PC-9 (cell line): ENCODE data around the gene ARHGEF28. TPM values are rescaled to one million over a fixed set of nuclear protein-coding genes. Genes with fewer than 3 reads are reported as not detected.
A peak's percentile ranks its signal among the peaks of the same experiment; 100 is the strongest.

ENCODE experiments used
- BruUV-seq: library from RNA; stranded (reverse); fragments of 400-500 nt; replicated peaks from 2 replicates; lab custom pipeline; 2021; lab: Mats Ljungman, UMichigan
- CTCF ChIA-PET: fragments of 300-600 bp; sonication (Branson Sonifier 250); formaldehyde crosslinking; loops from one replicate; lab custom pipeline; 2022; ENCODE audit warnings: antibody characterized with exemption; lab: Charles Lee
- POLR2A ChIA-PET: fragments of 300-600 bp; sonication (Branson Sonifier 250); formaldehyde crosslinking; loops from one replicate; lab custom pipeline; 2022; ENCODE audit warnings: antibody characterized with exemption; ENCODE audit not compliant: unreplicated experiment; lab: Charles Lee
- DNase-seq, 2 experiments: peaks; one replicate each; pipeline versions ENCODE4 v3.0.0 to v3.0.0-alpha.2; 2015 to 2022; ENCODE audit warnings: mixed read lengths in 1 of 2
- H2AFZ ChIP-seq: fragments of 200-600 bp; sonication (generic); 2 replicates; pipeline ENCODE4 v1.8.1; 2017; ENCODE audit warnings: antibody characterized with exemption
- H3F3A ChIP-seq: fragments of 200-600 bp; sonication (generic); 2 replicates; pipeline ENCODE4 v1.8.1; 2017; ENCODE audit warnings: antibody characterized with exemption, mild to moderate bottlenecking, low read depth; ENCODE audit not compliant: insufficient read depth
- H3K27ac ChIP-seq: fragments of 200-600 bp; sonication (generic); 2 replicates; pipeline ENCODE4 v1.6.1; 2016; ENCODE audit warnings: mixed run types
- H3K27me3 ChIP-seq: fragments of 200-600 bp; sonication (generic); 2 replicates; pipeline ENCODE4 v1.6.1; 2016; ENCODE audit warnings: low read depth, mixed run types; ENCODE audit not compliant: insufficient read depth
- H3K36me3 ChIP-seq: fragments of 200-600 bp; sonication (generic); 2 replicates; pipeline ENCODE4 v1.6.1; 2016; ENCODE audit warnings: low read depth, mixed run types
- H3K4me1 ChIP-seq: fragments of 200-600 bp; sonication (generic); replicated peaks from 2 replicates; pipeline ENCODE4 v1.6.1; 2016; ENCODE audit warnings: mixed run types; ENCODE audit not compliant: insufficient read depth
- H3K4me2 ChIP-seq: fragments of 200-600 bp; sonication (generic); 2 replicates; pipeline ENCODE4 v1.6.1; 2017; ENCODE audit warnings: mixed run types
- H3K4me3 ChIP-seq: fragments of 200-600 bp; sonication (generic); 2 replicates; pipeline ENCODE4 v1.6.1; 2016; ENCODE audit warnings: mixed run types
- H3K79me2 ChIP-seq: fragments of 200-600 bp; sonication (generic); 2 replicates; pipeline ENCODE4 v1.6.1; 2017; ENCODE audit warnings: low read depth, mixed run types
- H3K9me2 ChIP-seq: fragments of 200-600 bp; sonication (generic); 2 replicates; pipeline ENCODE4 v1.8.1; 2017; ENCODE audit warnings: mild to moderate bottlenecking; ENCODE audit not compliant: insufficient read depth
- H3K9me3 ChIP-seq: fragments of 200-600 bp; sonication (generic); 2 replicates; pipeline ENCODE4 v1.8.1; 2016; ENCODE audit warnings: low read depth; ENCODE audit not compliant: insufficient read depth
- H4K20me1 ChIP-seq: fragments of 200-600 bp; sonication (generic); 2 replicates; pipeline ENCODE4 v1.8.1; 2017; ENCODE audit not compliant: insufficient read depth
- EZH2 ChIP-seq: fragments of 200-600 bp; sonication (generic); IDR thresholded peaks from 2 replicates; pipeline ENCODE4 v1.8.0; 2017; ENCODE audit warnings: antibody characterized with exemption, low read depth
- intact Hi-C: fragments of 100-400 bp; cut with micrococcal nuclease; formaldehyde crosslinking; loops from one replicate; pipeline ENCODE4 v1.10.0; 2022; ENCODE audit not compliant: unreplicated experiment
- total RNA-seq: library from RNA; stranded (reverse); gene quantifications from 2 replicates; pipeline ENCODE4 v1.2.3, GENCODE V29; 2021
- TF ChIP-seq, protein P1 (sequence below): fragments of 200-600 bp; sonication (generic); conservative IDR thresholded peaks from 2 replicates; pipeline ENCODE4 v1.6.1; 2017; ENCODE audit warnings: mixed run types, antibody characterized with exemption, mild to moderate bottlenecking, moderate library complexity

Gene ARHGEF28
- total RNA-seq, 1 experiment from 2014 or later: 77.5 TPM

GRCh38 chr5:73821003-73821402 is 195.0 kb downstream of the ARHGEF28 start:
- ChIA-PET POLR2A (no interaction called here), CTCF (interaction anchor here (0.7 kb wide), 1 partner anchor 28 kb away, joined by 3 read pairs; no protein-coding TSS in a partner anchor)
- peaks cover 44% of the 10 kb centered on the region for H3F3A ChIP-seq
- peaks cover 10% of the 10 kb centered on the region; the same call in 1 of the 2 replicates for H3K36me3 ChIP-seq
- peak overlapping the region; percentile 55 for H3K4me2 ChIP-seq
- no peaks in the 10 kb centered on the region for H3K27me3 ChIP-seq
- H3K9me2 ChIP-seq: no peaks in the 10 kb centered on the region
- 0 out of 2 replicates have a peak, but pooled peaks cover 10% of the 10 kb centered on the region for H3K79me2 ChIP-seq
- H3K4me3 ChIP-seq: no peak overlapping the region
- H4K20me1 ChIP-seq: no peaks in the 10 kb centered on the region
- BruUV-seq: no TSS peak
- peaks cover 92% of the 10 kb centered on the region for H3K4me1 ChIP-seq
- no peak overlapping the region for H2AFZ ChIP-seq
- H3K27ac ChIP-seq: no peak overlapping the region; the same call in 1 of the 2 replicates
- H3K9me3 ChIP-seq: no peaks in the 10 kb centered on the region
- DNase-seq: no peak
- no peak for TF ChIP-seq EZH2
- TF ChIP-seq, protein P1, sequence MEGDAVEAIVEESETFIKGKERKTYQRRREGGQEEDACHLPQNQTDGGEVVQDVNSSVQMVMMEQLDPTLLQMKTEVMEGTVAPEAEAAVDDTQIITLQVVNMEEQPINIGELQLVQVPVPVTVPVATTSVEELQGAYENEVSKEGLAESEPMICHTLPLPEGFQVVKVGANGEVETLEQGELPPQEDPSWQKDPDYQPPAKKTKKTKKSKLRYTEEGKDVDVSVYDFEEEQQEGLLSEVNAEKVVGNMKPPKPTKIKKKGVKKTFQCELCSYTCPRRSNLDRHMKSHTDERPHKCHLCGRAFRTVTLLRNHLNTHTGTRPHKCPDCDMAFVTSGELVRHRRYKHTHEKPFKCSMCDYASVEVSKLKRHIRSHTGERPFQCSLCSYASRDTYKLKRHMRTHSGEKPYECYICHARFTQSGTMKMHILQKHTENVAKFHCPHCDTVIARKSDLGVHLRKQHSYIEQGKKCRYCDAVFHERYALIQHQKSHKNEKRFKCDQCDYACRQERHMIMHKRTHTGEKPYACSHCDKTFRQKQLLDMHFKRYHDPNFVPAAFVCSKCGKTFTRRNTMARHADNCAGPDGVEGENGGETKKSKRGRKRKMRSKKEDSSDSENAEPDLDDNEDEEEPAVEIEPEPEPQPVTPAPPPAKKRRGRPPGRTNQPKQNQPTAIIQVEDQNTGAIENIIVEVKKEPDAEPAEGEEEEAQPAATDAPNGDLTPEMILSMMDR: no peak
- intact Hi-C loops: no loop called here

DNA sequence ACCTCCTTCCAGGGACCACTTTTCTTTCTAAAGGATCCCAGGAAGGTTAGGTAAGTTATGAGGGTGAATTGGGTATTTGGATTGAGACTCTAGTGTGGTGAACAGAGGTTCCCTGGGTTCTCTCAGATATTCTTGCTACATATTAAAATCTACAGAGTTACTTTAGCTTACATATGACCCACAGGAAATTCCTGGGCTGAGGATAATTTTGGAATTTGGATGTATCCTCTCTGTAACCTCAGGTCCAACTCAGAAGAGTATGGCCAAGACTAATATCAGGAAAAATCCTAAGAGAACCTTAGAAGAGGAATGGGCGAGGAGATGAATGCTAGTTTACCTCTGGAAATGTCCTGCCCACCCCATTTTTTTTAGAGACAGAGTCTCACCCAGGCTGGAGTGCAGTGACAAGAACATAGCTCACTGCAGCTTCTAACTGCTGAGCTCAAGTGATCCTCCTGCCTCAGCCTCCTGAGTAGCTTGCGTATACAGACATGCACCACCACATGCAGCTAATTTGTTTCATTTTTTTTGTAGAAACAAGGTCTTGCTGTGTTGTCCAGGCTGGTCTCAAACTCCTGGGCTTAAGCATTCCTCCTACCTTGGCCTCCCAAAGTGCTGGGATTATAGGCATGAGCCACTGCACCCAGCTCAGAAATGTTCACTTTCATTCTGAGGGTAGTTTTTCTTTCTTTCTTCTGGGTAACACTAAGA is 196.4 kb downstream of the ARHGEF28 start:
- ChIA-PET POLR2A (interaction anchor here (0.6 kb wide), 2 partner anchors 281 to 1188 kb away, joined by 4 to 5 read pairs; no protein-coding TSS in a partner anchor), CTCF (interaction anchor here (0.7 kb wide), 1 partner anchor 816 kb away, joined by 3 read pairs; no protein-coding TSS in a partner anchor)

GRCh38 chr5:73822989-73823339 is 197.0 kb downstream of the ARHGEF28 start:
- peak; percentile 18 to 82 for DNase-seq
- POLR2A ChIA-PET: interaction anchor here (0.6 kb wide), 2 partner anchors 281 to 1188 kb away, joined by 4 to 5 read pairs; no protein-coding TSS in a partner anchor
- Histone ChIP-seq H3K36me3 (peaks cover 13% of the 10 kb centered on the region), H3F3A (peaks cover 52% of the 10 kb centered on the region), H4K20me1 (no peaks in the 10 kb centered on the region), H3K27me3 (no peaks in the 10 kb centered on the region), H2AFZ (no peak overlapping the region), H3K9me3 (no peaks in the 10 kb centered on the region), H3K79me2 (0 out of 2 replicates have a peak, but pooled peaks cover 10% of the 10 kb centered on the region), H3K27ac (peak overlapping the region; percentile 64), H3K4me2 (peak overlapping the region; percentile 51), H3K4me1 (peaks cover 93% of the 10 kb centered on the region), H3K4me3 (no peak overlapping the region; the same call in 1 of the 2 replicates), H3K9me2 (no peaks in the 10 kb centered on the region)
- BruUV-seq: no TSS peak
- CTCF ChIA-PET: no interaction called here
- intact Hi-C loops: no loop called here
- no peak for TF ChIP-seq EZH2
- TF ChIP-seq, protein P1: no peak

More for the DNA sequence above, 196.4 kb downstream of the ARHGEF28 start:
- Histone ChIP-seq H2AFZ (no peak overlapping the region), H3F3A (peaks cover 57% of the 10 kb centered on the region), H3K4me2 (peak overlapping the region; percentile 51), H3K36me3 (peaks cover 7% of the 10 kb centered on the region), H3K4me1 (peaks cover 98% of the 10 kb centered on the region), H3K27me3 (no peaks in the 10 kb centered on the region), H3K79me2 (0 out of 2 replicates have a peak, but pooled peaks cover 10% of the 10 kb centered on the region), H3K9me3 (no peaks in the 10 kb centered on the region), H3K27ac (peak overlapping the region; percentile 64), H3K4me3 (no peak overlapping the region), H4K20me1 (no peaks in the 10 kb centered on the region), H3K9me2 (no peaks in the 10 kb centered on the region)
- BruUV-seq: no TSS peak
- no peak for DNase-seq
- intact Hi-C loops: no loop called here
- TF ChIP-seq, protein P1: no peak
- TF ChIP-seq EZH2: no peak
